Activated CD8-positive, alpha-beta memory T cell treated with anti-CD3 and anti-CD28 coated beads, Interleukin-2, amount 10 ng/mL, durations not matched to agents 7 days and 5 days (primary cell): Measurements from ENCODE around the gene U2AF1L4. TPM values are rescaled to one million over a fixed set of nuclear protein-coding genes. Genes with fewer than 3 reads are reported as not detected.

Experiments
- ATAC-seq: fragments of 150-1000 bp; cut with Tn5 transposase; one replicate; pipeline ENCODE4 v1.10.0; 2021; ENCODE audit warnings: moderate library complexity
- CTCF ChIA-PET: fragments of 350-600 bp; sonication (Branson Sonifier 250); formaldehyde crosslinking; loops from one replicate; lab custom pipeline; 2021; ENCODE audit warnings: antibody characterized with exemption; lab: Charles Lee
- DNase-seq: peaks from one replicate; pipeline ENCODE4 v3.0.0-alpha.2; 2020
- H3K27ac Mint-ChIP-seq: one replicate; pipeline ENCODE4 v1.8.0; 2021; ENCODE audit warnings: mild to moderate bottlenecking, mixed read lengths
- H3K27me3 Mint-ChIP-seq: one replicate; pipeline ENCODE4 v1.8.0; 2021; ENCODE audit warnings: mixed read lengths
- H3K36me3 Mint-ChIP-seq: one replicate; pipeline ENCODE4 v1.8.0; 2021; ENCODE audit warnings: mild to moderate bottlenecking, mixed read lengths
- H3K4me1 Mint-ChIP-seq: one replicate; pipeline ENCODE4 v1.8.0; 2021; ENCODE audit warnings: mixed read lengths
- H3K4me3 Mint-ChIP-seq: one replicate; pipeline ENCODE4 v1.8.0; 2021; ENCODE audit warnings: mild to moderate bottlenecking, moderate library complexity, mixed read lengths
- H3K9me3 Mint-ChIP-seq: one replicate; pipeline ENCODE4 v1.8.0; 2022; ENCODE audit warnings: low read depth, mixed read lengths
- total RNA-seq, 2 experiments: library from RNA; stranded (reverse); gene quantifications; one replicate each; pipeline ENCODE4 v1.2.3, GENCODE V29; 2021

The U2AF1L4 gene
- total RNA-seq, 2 experiments from 2014 or later = 25.1 to 35.6 TPM

DNA sequence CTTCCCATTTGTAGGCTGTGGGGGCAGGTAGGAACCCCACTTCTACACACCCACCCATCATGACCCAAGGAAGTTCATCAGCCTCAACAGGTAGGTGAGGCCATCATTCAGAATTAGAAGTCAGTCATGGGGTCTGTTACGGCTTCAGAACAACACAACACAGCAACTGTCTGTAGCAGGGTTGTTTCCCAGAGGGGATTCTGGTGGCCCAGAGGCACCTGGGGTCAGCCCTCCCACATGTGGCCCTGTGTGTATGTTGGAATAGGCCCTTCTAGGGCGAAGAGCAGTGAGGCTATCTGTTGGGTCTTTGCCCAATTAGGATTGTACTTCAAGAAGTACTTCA lies 6.4 kb downstream of the U2AF1L4 start:
- ATAC-seq = no peak
- DNase-seq = no peak
- no peak overlapping the region for H3K4me3 Mint-ChIP-seq
- H3K36me3 Mint-ChIP-seq = peaks cover 40% of the 10 kb centered on the region
- CTCF ChIA-PET = interaction anchor here (2.2 to 2.4 kb wide), 4 partner anchors 12 to 44 kb away, joined by 7 to 10 read pairs (median 8); no protein-coding TSS in a partner anchor
- H3K9me3 Mint-ChIP-seq = no peaks in the 10 kb centered on the region
- H3K27ac Mint-ChIP-seq = peak overlapping the region; percentile 52
- H3K27me3 Mint-ChIP-seq = no peaks in the 10 kb centered on the region
- peaks cover 26% of the 10 kb centered on the region for H3K4me1 Mint-ChIP-seq

- no peak for DNase-seq
- Mint-ChIP-seq H3K27me3 (no peaks in the 10 kb centered on the region), H3K36me3 (peaks cover 37% of the 10 kb centered on the region), H3K9me3 (no peaks in the 10 kb centered on the region), H3K27ac (no peak overlapping the region), H3K4me1 (peaks cover 22% of the 10 kb centered on the region), H3K4me3 (no peak overlapping the region)
- ATAC-seq = no peak
- CTCF ChIA-PET = interaction anchor here (0.9 to 2.4 kb wide), 6 partner anchors 10 to 45 kb away, joined by 3 to 9 read pairs (median 5); partner anchors contain the start of gene LIN37
Observed at GRCh38 chr19:35738021-35738886, 7.0 kb downstream of the U2AF1L4 start.

DNA sequence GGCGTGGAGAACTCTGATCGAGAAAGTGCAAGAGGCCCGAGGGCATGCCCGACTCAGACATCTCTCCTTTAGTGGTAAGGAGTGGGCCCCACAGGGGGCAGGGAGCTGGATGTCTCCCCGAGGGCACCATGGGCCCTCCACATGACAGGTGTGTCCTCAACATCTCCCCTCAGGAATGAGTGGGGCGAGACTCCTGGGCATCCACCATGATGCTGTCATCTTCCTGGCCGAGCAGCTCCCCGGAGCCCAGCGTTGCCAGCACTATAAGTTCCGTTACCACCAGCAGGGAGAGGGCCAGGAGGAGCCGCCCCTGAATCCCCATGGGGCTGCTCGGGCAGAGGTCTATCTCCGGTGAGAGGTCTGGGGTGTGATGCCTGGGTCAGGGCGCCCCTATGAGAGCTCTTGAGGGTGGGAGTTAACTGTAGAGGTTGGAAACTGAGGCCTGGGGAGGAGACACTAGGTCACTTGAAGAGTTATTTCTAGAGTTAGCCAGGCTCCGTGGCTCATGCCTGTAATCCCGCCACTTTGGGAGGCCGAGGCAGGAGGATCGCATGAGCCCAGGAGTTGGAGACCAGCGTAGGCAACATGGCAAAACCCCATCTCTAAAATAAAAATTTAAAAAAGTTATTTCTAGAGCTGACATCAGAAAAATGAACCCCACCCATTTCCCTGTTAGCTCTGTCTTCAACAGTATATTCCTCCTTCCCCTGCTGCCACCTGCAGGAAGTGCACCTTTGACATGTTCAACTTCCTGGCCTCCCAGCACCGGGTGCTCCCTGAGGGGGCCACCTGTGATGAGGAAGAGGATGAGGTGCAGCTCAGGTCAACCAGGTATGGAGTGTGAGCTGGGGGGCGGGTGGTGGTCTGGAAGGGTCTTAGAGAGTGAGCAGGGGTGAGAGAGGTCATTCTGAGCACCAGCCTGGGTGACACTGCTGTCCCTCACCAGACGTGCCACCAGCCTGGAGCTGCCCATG lies 8.0 kb downstream of the U2AF1L4 start:
- CTCF ChIA-PET = interaction anchor here (0.8 to 2.4 kb wide), 7 partner anchors 10 to 195 kb away, joined by 3 to 9 read pairs (median 5); partner anchors contain the start of gene LIN37
- Mint-ChIP-seq H3K4me1 (peaks cover 14% of the 10 kb centered on the region), H3K27me3 (no peaks in the 10 kb centered on the region), H3K4me3 (no peak overlapping the region), H3K36me3 (peaks cover 33% of the 10 kb centered on the region), H3K27ac (no peak overlapping the region), H3K9me3 (no peaks in the 10 kb centered on the region)
- ATAC-seq (no peak), DNase-seq (peak; percentile 56)

DNA sequence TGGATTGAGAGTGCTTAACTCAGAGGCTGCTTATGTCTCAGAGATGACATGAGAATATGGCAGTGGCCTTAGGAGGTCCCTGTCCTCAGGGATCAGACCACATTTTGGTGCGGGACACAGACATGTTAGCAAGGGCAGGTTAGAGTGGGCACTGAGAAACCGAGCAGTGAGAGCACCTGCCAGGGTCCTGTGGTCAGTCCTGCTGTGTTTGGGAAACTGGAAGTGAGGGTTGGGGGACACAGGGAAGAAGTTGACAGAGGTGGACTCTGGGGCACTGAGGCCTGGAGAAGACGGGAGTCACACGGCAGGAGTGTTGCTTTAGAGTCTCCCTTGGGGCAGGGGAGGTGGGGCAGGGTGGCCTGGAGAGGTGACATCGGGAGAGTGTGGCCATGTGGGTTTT lies 10.3 kb downstream of the U2AF1L4 start:
- Mint-ChIP-seq H3K4me1 (peaks cover 7% of the 10 kb centered on the region), H3K27ac (no peak overlapping the region), H3K36me3 (peaks cover 43% of the 10 kb centered on the region), H3K27me3 (no peaks in the 10 kb centered on the region), H3K9me3 (no peaks in the 10 kb centered on the region), H3K4me3 (no peak overlapping the region)
- ATAC-seq = no peak
- CTCF ChIA-PET = interaction anchor here (1.5 kb wide), 1 partner anchor 23 kb away, joined by 3 read pairs; no protein-coding TSS in a partner anchor
- DNase-seq = no peak

GRCh38 chr19:35734273-35734672 lies 10.9 kb downstream of the U2AF1L4 start:
- Mint-ChIP-seq H3K27ac (peak overlapping the region; percentile 12), H3K36me3 (peaks cover 46% of the 10 kb centered on the region), H3K4me3 (no peak overlapping the region), H3K9me3 (no peaks in the 10 kb centered on the region), H3K4me1 (peaks cover 2% of the 10 kb centered on the region), H3K27me3 (no peaks in the 10 kb centered on the region)
- CTCF ChIA-PET = interaction anchor here (1.5 kb wide), 1 partner anchor 22 kb away, joined by 3 read pairs; no protein-coding TSS in a partner anchor
- no peak for ATAC-seq
- no peak for DNase-seq

GRCh38 chr19:35733180-35734125 lies 11.8 kb downstream of the U2AF1L4 start:
- peaks cover 48% of the 10 kb centered on the region for H3K36me3 Mint-ChIP-seq
- no peaks in the 10 kb centered on the region for H3K27me3 Mint-ChIP-seq
- peaks cover 2% of the 10 kb centered on the region for H3K4me1 Mint-ChIP-seq
- no peak overlapping the region for H3K4me3 Mint-ChIP-seq
- CTCF ChIA-PET = no interaction called here
- no peaks in the 10 kb centered on the region for H3K9me3 Mint-ChIP-seq
- ATAC-seq (no peak), DNase-seq (no peak)
- no peak overlapping the region for H3K27ac Mint-ChIP-seq

GRCh38 chr19:35732540-35733179 lies 12.6 kb downstream of the U2AF1L4 start:
- H3K9me3 Mint-ChIP-seq = no peaks in the 10 kb centered on the region
- H3K4me3 Mint-ChIP-seq = no peak overlapping the region
- DNase-seq = no peak
- ATAC-seq = no peak
- CTCF ChIA-PET = interaction anchor here (1.6 kb wide), 1 partner anchor 87 kb away, joined by 3 read pairs; no protein-coding TSS in a partner anchor
- H3K27ac Mint-ChIP-seq = no peak overlapping the region
- H3K4me1 Mint-ChIP-seq = peaks cover 2% of the 10 kb centered on the region
- H3K27me3 Mint-ChIP-seq = no peaks in the 10 kb centered on the region
- H3K36me3 Mint-ChIP-seq = peaks cover 46% of the 10 kb centered on the region

DNA sequence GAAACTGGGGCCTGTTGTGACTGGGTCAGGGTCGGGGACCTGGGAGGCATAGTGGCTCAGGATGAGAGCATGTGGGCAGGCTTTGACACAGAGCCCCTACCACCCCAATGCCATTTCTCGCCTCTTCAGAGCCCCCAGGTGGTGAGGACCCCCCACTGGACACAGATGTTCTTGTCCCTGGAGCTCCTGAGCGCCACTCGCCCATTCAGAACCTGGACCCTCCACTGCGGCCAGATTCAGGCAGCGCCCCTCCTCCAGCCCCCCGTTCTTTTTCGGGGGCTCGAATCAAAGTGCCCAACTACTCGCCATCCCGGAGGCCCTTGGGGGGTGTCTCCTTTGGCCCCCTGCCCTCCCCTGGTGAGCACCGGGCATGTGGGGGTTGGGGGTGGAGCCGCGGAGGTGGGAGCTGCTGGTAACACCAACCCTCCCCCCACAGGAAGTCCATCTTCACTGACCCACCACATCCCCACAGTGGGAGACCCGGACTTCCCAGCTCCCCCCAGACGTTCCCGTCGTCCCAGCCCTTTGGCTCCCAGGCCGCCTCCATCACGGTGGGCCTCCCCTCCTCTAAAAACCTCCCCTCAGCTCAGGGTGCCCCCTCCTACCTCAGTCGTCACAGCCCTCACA lies 13.3 kb downstream of the U2AF1L4 start:
- peaks cover 48% of the 10 kb centered on the region for H3K36me3 Mint-ChIP-seq

GRCh38 chr19:35731353-35731752 lies 13.9 kb downstream of the U2AF1L4 start:
- Mint-ChIP-seq H3K27ac (peak overlapping the region; percentile 20), H3K27me3 (no peaks in the 10 kb centered on the region), H3K9me3 (no peaks in the 10 kb centered on the region), H3K4me1 (no peaks in the 10 kb centered on the region), H3K36me3 (peaks cover 49% of the 10 kb centered on the region), H3K4me3 (no peak overlapping the region)
- no peak for DNase-seq
- ATAC-seq = no peak
- CTCF ChIA-PET = interaction anchor here (1.6 kb wide), 1 partner anchor 88 kb away, joined by 3 read pairs; no protein-coding TSS in a partner anchor

More for the DNA sequence above, 13.3 kb downstream of the U2AF1L4 start:
- no peak overlapping the region for H3K27ac Mint-ChIP-seq
- H3K27me3 Mint-ChIP-seq = no peaks in the 10 kb centered on the region
- ATAC-seq = no peak
- H3K4me3 Mint-ChIP-seq = no peak overlapping the region
- no peak for DNase-seq
- no peaks in the 10 kb centered on the region for H3K4me1 Mint-ChIP-seq
- no peaks in the 10 kb centered on the region for H3K9me3 Mint-ChIP-seq
- CTCF ChIA-PET = interaction anchor here (1.6 kb wide), 1 partner anchor 87 kb away, joined by 3 read pairs; no protein-coding TSS in a partner anchor

DNA sequence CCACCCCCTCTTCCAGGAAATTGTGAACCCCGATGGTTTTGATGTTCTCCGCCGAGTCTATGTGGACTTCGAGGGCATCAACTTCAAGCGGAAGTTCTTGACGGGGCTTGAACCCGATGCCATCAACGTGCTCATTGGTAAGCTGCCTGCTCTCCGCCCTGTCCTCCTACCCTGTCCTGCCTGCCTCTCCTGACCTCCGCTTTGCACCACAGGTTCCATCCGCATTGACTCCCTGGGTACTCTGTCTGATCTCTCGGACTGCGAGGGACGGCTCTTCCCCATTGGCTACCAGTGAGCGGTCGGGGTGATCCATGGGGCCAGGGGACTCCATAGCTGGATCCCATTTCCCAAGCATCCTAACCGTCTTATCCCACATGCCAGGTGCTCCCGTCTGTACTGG lies 14.9 kb downstream of the U2AF1L4 start:
- CTCF ChIA-PET = interaction anchor here (0.6 kb wide), 1 partner anchor 187 kb away, joined by 3 read pairs; no protein-coding TSS in a partner anchor
- Mint-ChIP-seq H3K4me3 (no peak overlapping the region), H3K27me3 (no peaks in the 10 kb centered on the region), H3K4me1 (no peaks in the 10 kb centered on the region), H3K9me3 (no peaks in the 10 kb centered on the region), H3K27ac (no peak overlapping the region), H3K36me3 (peaks cover 55% of the 10 kb centered on the region)
- ATAC-seq (no peak), DNase-seq (no peak)

DNA sequence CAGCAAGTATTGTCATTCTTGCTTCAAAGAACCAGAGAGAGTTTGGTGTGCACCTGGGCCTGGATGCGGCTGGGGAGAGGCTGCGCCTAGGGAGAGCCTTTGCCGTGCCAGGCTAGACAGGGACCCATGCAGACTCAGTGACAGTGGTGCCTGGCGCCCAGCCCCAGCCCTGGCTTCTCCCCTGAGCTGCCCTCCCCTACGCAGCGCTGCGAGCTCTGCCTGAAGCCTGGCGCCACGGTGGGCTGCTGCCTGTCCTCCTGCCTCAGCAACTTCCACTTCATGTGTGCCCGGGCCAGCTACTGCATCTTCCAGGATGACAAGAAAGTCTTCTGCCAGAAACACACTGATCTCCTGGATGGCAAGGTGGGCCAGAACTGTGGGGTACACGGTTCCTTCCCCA lies 15.5 kb downstream of the U2AF1L4 start:
- H3K36me3 Mint-ChIP-seq = peaks cover 58% of the 10 kb centered on the region
- CTCF ChIA-PET = no interaction called here
- H3K9me3 Mint-ChIP-seq = no peaks in the 10 kb centered on the region
- no peak for ATAC-seq
- no peaks in the 10 kb centered on the region for H3K27me3 Mint-ChIP-seq
- no peaks in the 10 kb centered on the region for H3K4me1 Mint-ChIP-seq
- DNase-seq = no peak
- H3K27ac Mint-ChIP-seq = no peak overlapping the region
- no peak overlapping the region for H3K4me3 Mint-ChIP-seq
